Vagina (tissue), 2 donors: Measurements from ENCODE around the gene WDR81. TPM values are rescaled to one million over a fixed set of nuclear protein-coding genes. Genes with fewer than 3 reads are reported as not detected.
A peak's percentile ranks its signal among the peaks of the same experiment; 100 is the strongest.

Source experiments
- DNase-seq, 2 donors: peaks; one replicate each; pipeline ENCODE4 v3.0.0-alpha.2; 2017; ENCODE audit errors: extremely low spot score in 2 of 2
- H3K27ac ChIP-seq: fragments of 200-600 bp; sonication (generic); one replicate; pipeline ENCODE4 v1.5.1; 2019
- H3K27me3 ChIP-seq: fragments of 200-600 bp; sonication (generic); one replicate; pipeline ENCODE4 v1.5.1; 2019
- H3K36me3 ChIP-seq, 2 donors: fragments of 200-600 bp; sonication (generic); one replicate each; pipeline ENCODE4 v1.5.1; 2017 to 2019
- H3K4me1 ChIP-seq: fragments of 200-600 bp; sonication (generic); one replicate; pipeline ENCODE4 v1.5.1; 2019
- H3K4me3 ChIP-seq, 2 donors: fragments of 200-600 bp; sonication (generic); 1 replicate in 1 of 2; 2 replicates in 1 of 2; pipeline ENCODE4 v1.5.1; 2016 to 2019
- H3K9me3 ChIP-seq: fragments of 200-600 bp; sonication (generic); one replicate; pipeline ENCODE4 v1.5.1; 2019
- POLR2A ChIP-seq, 2 donors: fragments of 450-650 bp; IDR thresholded peaks; one replicate each; pipeline ENCODE4 v1.6.1; 2017; ENCODE audit warnings: antibody characterized with exemption in 2 of 2, mild to moderate bottlenecking in 2 of 2, moderate library complexity in 2 of 2
- POLR2AphosphoS5 ChIP-seq, 2 donors: sonication (generic); formaldehyde crosslinking; IDR thresholded peaks; one replicate each; pipeline ENCODE4 v1.9.0; 2017; ENCODE audit warnings: antibody characterized with exemption in 2 of 2, mild to moderate bottlenecking in 2 of 2, low read depth in 1 of 2; ENCODE audit not compliant: insufficient read depth in 1 of 2
- intact Hi-C: fragments of 100-400 bp; cut with DNase I; formaldehyde crosslinking; loops from one replicate; pipeline ENCODE4 v1.15.1; 2023
- total RNA-seq: library from RNA; depleted of rRNA; stranded (reverse); fragments of >200 nt; gene quantifications from one replicate; pipeline ENCODE4 v1.2.3, GENCODE V29; 2016
- TF ChIP-seq, protein P1 (sequence below), 3 experiments: fragments of 450-650 bp in 2 of 3; fragments of 200-600 bp in 1 of 3; sonication (generic) in 1 of 3; IDR thresholded peaks; one replicate each; pipeline ENCODE4 v1.5.1; 2017 to 2019; ENCODE audit warnings: antibody characterized with exemption in 3 of 3, mild to moderate bottlenecking in 2 of 3, moderate library complexity in 2 of 3

Gene WDR81
- total RNA-seq, 1 donor from 2014 or later: 57.2 TPM

DNA sequence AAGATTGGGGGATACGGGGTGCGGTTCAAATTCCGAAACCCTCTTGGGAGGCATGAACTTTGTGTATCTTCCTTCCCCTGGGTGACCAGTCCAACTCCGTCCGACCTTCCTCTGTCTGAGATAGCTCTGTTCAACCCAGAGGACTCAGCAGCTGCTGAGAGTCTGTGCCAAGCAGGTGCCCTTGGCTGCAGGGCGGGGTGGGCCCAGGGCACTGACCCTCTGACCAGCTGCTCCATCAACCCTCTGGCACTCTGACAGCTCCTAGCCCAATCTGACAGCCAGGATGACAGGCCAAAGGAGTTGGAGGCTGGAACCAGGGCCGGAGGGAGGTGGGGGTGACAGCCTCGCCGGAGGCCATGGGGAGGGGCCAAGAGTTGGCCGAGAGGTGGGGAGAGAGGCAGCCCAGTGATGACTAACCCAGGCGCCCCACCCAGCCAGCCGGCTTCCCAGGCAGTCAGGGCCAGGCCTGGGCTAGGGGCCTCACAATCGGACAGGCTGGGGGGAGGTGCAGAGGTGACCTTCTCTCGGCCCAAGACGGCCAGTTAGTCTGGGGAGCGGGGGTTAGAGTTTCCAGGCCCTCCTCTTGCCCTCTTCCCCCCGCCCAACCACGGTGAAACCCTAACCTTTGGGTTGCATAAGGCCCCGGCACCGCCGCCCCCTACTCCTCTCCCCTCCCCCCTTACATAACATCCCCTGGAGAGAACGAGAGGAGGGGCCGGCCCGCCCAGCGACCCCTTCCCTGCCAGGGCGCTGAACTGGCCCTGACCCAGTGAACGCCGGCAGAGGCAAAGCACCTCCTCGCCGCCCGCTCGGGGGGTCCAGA, 9.3 kb upstream of the WDR81 start:
- intact Hi-C loops: loop anchor here (2.0 to 10.0 kb wide), 2 partner anchors 46 to 140 kb away; no protein-coding TSS in a partner anchor
- H3K27ac ChIP-seq: peak overlapping the region; percentile 100
- H3K9me3 ChIP-seq: no peaks in the 10 kb centered on the region
- peaks cover 0 to 5% of the 10 kb centered on the region in 2 donors for H3K36me3 ChIP-seq
- peak in 1 of 2 donors; percentile 92 for TF ChIP-seq POLR2AphosphoS5 (IDR thresholded peaks at IDR 0.05; ENCODE audit: insufficient read depth in 1 of 2, low read depth in 1 of 2)
- TF ChIP-seq POLR2A (IDR thresholded peaks at IDR 0.05): peak in 1 of 2 donors; percentile 54
- TF ChIP-seq, protein P1, sequence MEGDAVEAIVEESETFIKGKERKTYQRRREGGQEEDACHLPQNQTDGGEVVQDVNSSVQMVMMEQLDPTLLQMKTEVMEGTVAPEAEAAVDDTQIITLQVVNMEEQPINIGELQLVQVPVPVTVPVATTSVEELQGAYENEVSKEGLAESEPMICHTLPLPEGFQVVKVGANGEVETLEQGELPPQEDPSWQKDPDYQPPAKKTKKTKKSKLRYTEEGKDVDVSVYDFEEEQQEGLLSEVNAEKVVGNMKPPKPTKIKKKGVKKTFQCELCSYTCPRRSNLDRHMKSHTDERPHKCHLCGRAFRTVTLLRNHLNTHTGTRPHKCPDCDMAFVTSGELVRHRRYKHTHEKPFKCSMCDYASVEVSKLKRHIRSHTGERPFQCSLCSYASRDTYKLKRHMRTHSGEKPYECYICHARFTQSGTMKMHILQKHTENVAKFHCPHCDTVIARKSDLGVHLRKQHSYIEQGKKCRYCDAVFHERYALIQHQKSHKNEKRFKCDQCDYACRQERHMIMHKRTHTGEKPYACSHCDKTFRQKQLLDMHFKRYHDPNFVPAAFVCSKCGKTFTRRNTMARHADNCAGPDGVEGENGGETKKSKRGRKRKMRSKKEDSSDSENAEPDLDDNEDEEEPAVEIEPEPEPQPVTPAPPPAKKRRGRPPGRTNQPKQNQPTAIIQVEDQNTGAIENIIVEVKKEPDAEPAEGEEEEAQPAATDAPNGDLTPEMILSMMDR (IDR thresholded peaks at IDR 0.05): no peak
- H3K4me3 ChIP-seq: peak overlapping the region; percentile 97 to 100
- H3K4me1 ChIP-seq: peaks cover 46% of the 10 kb centered on the region
- H3K27me3 ChIP-seq: no peaks in the 10 kb centered on the region
- DNase-seq: peak; percentile 97 to 99

DNA sequence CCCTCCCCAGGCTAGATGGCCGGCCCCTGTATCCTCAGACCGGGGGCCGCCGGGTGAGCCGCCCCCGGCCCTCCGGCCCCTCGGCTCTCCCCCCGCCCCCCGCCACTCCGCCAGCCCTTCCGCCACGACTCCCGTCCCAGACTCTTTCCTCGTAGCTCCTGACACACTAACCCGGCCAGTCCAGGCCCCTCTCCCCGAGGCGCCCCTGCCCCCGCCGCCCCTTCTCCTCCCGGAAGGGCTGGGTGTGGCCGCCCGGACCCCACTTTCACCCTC, 8.8 kb upstream of the WDR81 start:
- Histone ChIP-seq H3K4me3 (peak overlapping the region; percentile 97 to 100), H3K27me3 (no peaks in the 10 kb centered on the region), H3K4me1 (peaks cover 45% of the 10 kb centered on the region), H3K27ac (peak overlapping the region; percentile 100), H3K36me3 (peaks cover 0 to 5% of the 10 kb centered on the region in 2 donors), H3K9me3 (no peaks in the 10 kb centered on the region)
- TF ChIP-seq POLR2AphosphoS5 (IDR thresholded peaks at IDR 0.05; ENCODE audit: insufficient read depth in 1 of 2, low read depth in 1 of 2) (no peak), POLR2A (IDR thresholded peaks at IDR 0.05) (no peak)
- TF ChIP-seq, protein P1 (IDR thresholded peaks at IDR 0.05): no peak
- peak in 1 of 2 donors; percentile 87 for DNase-seq
- intact Hi-C loops: loop anchor here (2.0 to 10.0 kb wide), 3 partner anchors 47 to 141 kb away; no protein-coding TSS in a partner anchor

DNA sequence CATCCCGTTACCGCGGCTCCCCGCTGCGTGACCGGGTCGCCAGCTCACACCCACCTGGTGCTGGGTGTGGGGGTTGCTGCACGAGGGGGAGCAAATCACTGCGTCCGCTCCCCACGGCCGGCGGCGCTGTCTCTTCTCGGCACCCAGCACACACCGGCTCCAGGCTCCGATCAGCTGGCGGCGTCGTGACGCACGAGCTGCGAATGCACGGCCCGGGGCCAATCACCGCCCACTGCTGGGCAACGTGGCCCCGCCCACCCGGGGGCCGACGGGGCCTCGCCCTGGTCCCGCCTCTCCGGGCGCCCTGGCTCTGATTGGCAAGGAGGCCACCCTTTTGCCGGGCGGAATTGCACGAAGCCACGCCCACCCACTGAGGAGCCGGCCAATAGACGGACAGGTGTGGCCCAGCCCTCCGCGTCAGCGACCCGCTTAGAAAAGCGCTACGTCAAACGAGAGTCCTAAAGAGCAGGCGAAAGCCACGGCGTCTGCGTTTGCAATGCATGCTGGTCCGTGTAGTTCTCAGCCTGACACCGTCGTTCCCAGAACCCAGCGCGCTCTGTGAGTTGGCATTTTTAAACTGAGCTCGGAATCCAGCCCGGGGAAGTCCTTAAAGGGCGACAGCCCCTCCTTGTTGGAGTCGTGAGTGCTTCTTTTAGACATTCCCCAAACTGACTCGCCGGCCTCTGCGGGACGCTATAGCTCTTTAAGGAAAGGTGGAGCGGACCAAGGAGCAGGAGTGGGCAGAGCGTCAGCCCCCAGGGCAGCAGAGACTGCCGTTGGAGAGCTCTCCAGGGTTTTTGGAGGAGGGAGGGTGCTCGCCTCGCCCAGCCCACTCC, 8.2 kb upstream of the WDR81 start:
- TF ChIP-seq POLR2AphosphoS5 (IDR thresholded peaks at IDR 0.05; ENCODE audit: insufficient read depth in 1 of 2, low read depth in 1 of 2) (peak; percentile 98 to 99), POLR2A (IDR thresholded peaks at IDR 0.05) (peak in 1 of 2 donors; percentile 99)
- TF ChIP-seq, protein P1 (IDR thresholded peaks at IDR 0.05): no peak
- no peaks in the 10 kb centered on the region for H3K27me3 ChIP-seq
- no peaks in the 10 kb centered on the region for H3K9me3 ChIP-seq
- intact Hi-C loops: loop anchor here (2.0 to 10.0 kb wide), 2 partner anchors 67 to 141 kb away; no protein-coding TSS in a partner anchor
- H3K36me3 ChIP-seq: peaks cover 0 to 5% of the 10 kb centered on the region in 2 donors
- H3K27ac ChIP-seq: peak overlapping the region; percentile 100
- H3K4me3 ChIP-seq: peak overlapping the region; percentile 97 to 100
- peak; percentile 100 for DNase-seq
- H3K4me1 ChIP-seq: peaks cover 46% of the 10 kb centered on the region

DNA sequence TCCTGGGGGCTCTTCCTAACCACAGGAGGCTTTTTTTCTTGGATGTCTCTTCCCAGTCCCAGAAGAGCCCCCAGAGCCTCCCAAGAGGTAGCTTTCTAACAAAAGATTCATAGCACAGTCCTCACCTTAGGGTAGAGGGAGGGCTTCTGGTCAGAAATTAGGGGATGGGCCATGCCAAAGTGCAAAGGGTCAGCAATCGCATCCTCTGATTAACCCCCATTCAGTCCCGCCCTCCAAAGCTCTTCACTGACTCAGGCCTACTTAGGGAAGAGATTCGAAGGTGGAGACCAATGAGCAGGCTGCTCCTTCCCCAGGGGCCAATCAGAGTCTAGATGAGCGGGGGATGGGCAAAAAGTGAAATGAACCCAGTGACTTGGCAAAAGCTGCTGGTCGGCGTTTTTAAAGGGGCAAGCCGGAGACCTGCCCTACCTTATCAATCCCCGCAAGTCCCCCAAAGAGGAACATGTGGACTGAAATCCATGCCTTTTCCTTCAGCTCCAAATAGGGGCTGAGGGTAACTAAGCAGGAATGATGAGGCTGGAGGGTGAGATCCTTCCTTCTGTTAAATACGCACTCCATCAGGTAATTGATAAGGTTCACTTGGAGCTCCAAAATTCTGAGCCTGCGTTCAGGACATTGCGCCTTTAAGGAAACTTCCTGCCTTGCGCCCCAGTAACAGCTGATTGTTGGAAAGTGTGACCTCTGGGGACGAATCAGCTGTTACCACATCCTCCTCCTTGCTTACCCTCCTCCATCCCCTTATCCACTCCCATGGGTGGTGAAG, 7.4 kb upstream of the WDR81 start:
- DNase-seq: peak; percentile 96 to 99
- Histone ChIP-seq H3K4me3 (peak overlapping the region; percentile 61 to 100), H3K36me3 (peaks cover 0 to 2% of the 10 kb centered on the region in 2 donors), H3K27me3 (no peaks in the 10 kb centered on the region), H3K27ac (peak overlapping the region; percentile 100), H3K4me1 (peaks cover 46% of the 10 kb centered on the region), H3K9me3 (no peaks in the 10 kb centered on the region)
- TF ChIP-seq POLR2AphosphoS5 (IDR thresholded peaks at IDR 0.05; ENCODE audit: insufficient read depth in 1 of 2, low read depth in 1 of 2) (peak in 1 of 2 donors; percentile 87), POLR2A (IDR thresholded peaks at IDR 0.05) (peak in 1 of 2 donors; percentile 71)
- TF ChIP-seq, protein P1 (IDR thresholded peaks at IDR 0.05): peak in 1 of 3 experiments; percentile 3
- intact Hi-C loops: loop anchor here (2.0 to 10.0 kb wide), 2 partner anchors 66 to 142 kb away; no protein-coding TSS in a partner anchor
